IgD-negative memory B cell (primary cell): Measurements from ENCODE around the gene RBM38. TPM values are rescaled to one million over a fixed set of nuclear protein-coding genes. Genes with fewer than 3 reads are reported as not detected.

ENCODE experiments used
- H3K27ac Mint-ChIP-seq, 3 donors: one replicate each; pipeline ENCODE4 v1.8.0; 2020 to 2022; ENCODE audit warnings: mild to moderate bottlenecking in 3 of 3, mixed read lengths in 3 of 3, moderate library complexity in 1 of 3
- H3K27me3 Mint-ChIP-seq: one replicate; pipeline ENCODE4 v1.8.0; 2021; ENCODE audit warnings: mixed read lengths
- H3K36me3 Mint-ChIP-seq: one replicate; pipeline ENCODE4 v1.8.0; 2020; ENCODE audit warnings: mild to moderate bottlenecking, mixed read lengths
- H3K4me1 Mint-ChIP-seq, 3 donors: one replicate each; pipeline ENCODE4 v1.8.0; 2020 to 2022; ENCODE audit warnings: mixed read lengths in 3 of 3, mild to moderate bottlenecking in 1 of 3
- H3K4me3 Mint-ChIP-seq, 4 donors: one replicate each; pipeline ENCODE4 v1.8.0; 2020 to 2022; ENCODE audit warnings: mild to moderate bottlenecking in 4 of 4, mixed read lengths in 4 of 4, moderate library complexity in 3 of 4
- H3K9me3 Mint-ChIP-seq, 3 donors: one replicate each; pipeline ENCODE4 v1.8.0; 2020 to 2021; ENCODE audit warnings: mixed read lengths in 3 of 3, mild to moderate bottlenecking in 1 of 3
- polyA plus RNA-seq: library from polyadenylated mRNA; unstranded; fragments of 300-500 nt; fragmentation: Illumina TruSeq; gene quantifications from one replicate; pipeline ENCODE4 v1.2.3, GENCODE V29; 2021

The RBM38 gene
- polyA plus RNA-seq, 1 donor from 2014 or later: 39.2 TPM

DNA sequence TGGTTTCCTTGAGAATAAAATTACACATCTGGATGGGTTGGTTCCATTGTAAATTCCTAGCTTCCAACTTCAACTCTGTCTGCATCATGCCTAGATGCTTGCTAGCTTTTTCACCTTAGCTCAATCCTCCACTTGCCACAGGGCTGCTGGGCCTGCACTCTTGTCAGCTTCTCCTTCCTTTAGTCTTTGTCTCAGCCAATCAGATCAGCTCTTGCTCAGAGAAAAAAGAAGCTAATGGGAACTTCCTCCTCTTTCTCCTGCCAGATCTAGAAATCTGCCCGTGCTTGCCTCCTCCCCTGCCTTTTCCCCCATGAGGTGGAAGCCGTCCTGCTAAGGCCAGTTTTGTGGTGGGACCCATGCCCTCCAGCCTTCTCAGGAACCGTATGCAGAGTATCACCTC, 21.6 kb upstream of the RBM38 start:
- Mint-ChIP-seq H3K9me3 (no peaks in the 10 kb centered on the region), H3K27ac (peak overlapping the region in 1 of 3 donors; percentile 85), H3K4me1 (peaks cover 6 to 11% (median 6%) of the 10 kb centered on the region in 3 donors), H3K27me3 (no peaks in the 10 kb centered on the region), H3K36me3 (peaks cover 3% of the 10 kb centered on the region), H3K4me3 (no peak overlapping the region)

DNA sequence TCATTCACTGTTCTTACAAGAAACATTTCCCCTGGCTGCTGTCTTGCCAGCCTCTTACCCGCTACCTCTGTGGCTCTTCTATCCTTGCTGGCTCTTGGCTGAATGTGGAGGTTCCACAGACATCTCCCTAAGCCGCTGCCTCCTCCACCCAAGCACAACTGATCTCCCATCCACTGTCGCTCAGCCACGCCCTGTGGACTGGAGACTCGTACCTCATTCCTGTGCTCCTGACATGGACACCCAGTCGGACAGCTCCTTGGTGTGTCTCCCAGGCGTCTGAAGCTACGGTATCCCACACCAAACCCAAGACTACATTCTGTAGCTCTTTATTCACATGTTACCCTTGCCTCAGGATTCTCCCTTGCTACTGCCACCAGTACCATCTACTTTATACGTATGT, 20.9 kb upstream of the RBM38 start:
- no peaks in the 10 kb centered on the region for H3K9me3 Mint-ChIP-seq
- peaks cover 3% of the 10 kb centered on the region for H3K36me3 Mint-ChIP-seq
- peak overlapping the region in 1 of 3 donors; percentile 85 for H3K27ac Mint-ChIP-seq

GRCh38 chr20:57371363-57371762, 19.8 kb upstream of the RBM38 start:
- no peaks in the 10 kb centered on the region for H3K27me3 Mint-ChIP-seq
- H3K4me3 Mint-ChIP-seq: no peak overlapping the region
- no peaks in the 10 kb centered on the region for H3K9me3 Mint-ChIP-seq
- peaks cover 9 to 12% (median 9%) of the 10 kb centered on the region in 3 donors for H3K4me1 Mint-ChIP-seq
- no peak overlapping the region for H3K27ac Mint-ChIP-seq
- H3K36me3 Mint-ChIP-seq: peaks cover 3% of the 10 kb centered on the region

More for the DNA sequence above, 20.9 kb upstream of the RBM38 start:
- peaks cover 8 to 11% (median 9%) of the 10 kb centered on the region in 3 donors for H3K4me1 Mint-ChIP-seq
- H3K4me3 Mint-ChIP-seq: no peak overlapping the region
- H3K27me3 Mint-ChIP-seq: no peaks in the 10 kb centered on the region

- no peak overlapping the region for H3K27ac Mint-ChIP-seq
- peaks cover 3% of the 10 kb centered on the region for H3K36me3 Mint-ChIP-seq
- no peak overlapping the region for H3K4me3 Mint-ChIP-seq
- H3K4me1 Mint-ChIP-seq: peaks cover 9 to 12% (median 9%) of the 10 kb centered on the region in 3 donors
- H3K27me3 Mint-ChIP-seq: no peaks in the 10 kb centered on the region
- H3K9me3 Mint-ChIP-seq: no peaks in the 10 kb centered on the region
Measured at GRCh38 chr20:57372157-57372556, 19.0 kb upstream of the RBM38 start.

GRCh38 chr20:57372581-57373350, 18.4 kb upstream of the RBM38 start:
- Mint-ChIP-seq H3K27me3 (no peaks in the 10 kb centered on the region), H3K4me1 (peaks cover 9 to 12% (median 9%) of the 10 kb centered on the region in 3 donors), H3K27ac (no peak overlapping the region), H3K4me3 (no peak overlapping the region), H3K9me3 (no peaks in the 10 kb centered on the region), H3K36me3 (peaks cover 7% of the 10 kb centered on the region)

DNA sequence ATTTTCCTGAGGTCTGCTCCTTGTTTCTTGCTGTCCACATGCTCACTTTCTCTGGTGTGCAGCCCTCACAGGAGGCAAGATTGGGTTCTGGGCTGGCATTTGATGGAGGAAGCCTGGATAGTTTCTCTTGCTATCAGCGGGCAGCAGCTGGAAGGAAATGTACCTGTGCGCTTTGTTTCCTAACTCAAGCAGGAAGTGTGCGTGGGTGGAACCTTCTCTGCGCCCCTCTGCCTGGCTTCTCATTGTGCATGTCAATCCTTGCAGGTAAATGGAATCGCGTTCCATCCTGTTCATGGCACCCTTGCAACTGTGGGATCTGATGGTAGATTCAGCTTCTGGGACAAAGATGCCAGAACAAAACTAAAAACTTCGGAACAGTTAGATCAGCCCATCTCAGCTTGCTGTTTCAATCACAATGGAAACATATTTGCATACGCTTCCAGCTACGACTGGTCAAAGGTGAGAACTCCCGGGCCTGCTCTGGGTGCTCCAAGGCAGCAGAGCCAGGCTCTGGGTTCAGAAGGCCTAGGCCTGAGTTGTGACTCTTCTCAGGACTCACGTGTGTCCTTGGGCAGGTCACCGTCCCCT, 16.8 kb upstream of the RBM38 start:
- Mint-ChIP-seq H3K36me3 (peaks cover 10% of the 10 kb centered on the region), H3K4me3 (no peak overlapping the region), H3K27me3 (no peaks in the 10 kb centered on the region), H3K9me3 (no peaks in the 10 kb centered on the region), H3K4me1 (peaks cover 9 to 12% (median 9%) of the 10 kb centered on the region in 3 donors), H3K27ac (peak overlapping the region in 1 of 3 donors; percentile 45)

GRCh38 chr20:57374931-57375651, 16.1 kb upstream of the RBM38 start:
- Mint-ChIP-seq H3K9me3 (no peaks in the 10 kb centered on the region), H3K4me1 (peaks cover 9 to 12% (median 9%) of the 10 kb centered on the region in 3 donors), H3K27ac (peak overlapping the region in 1 of 3 donors; percentile 63), H3K36me3 (peaks cover 8% of the 10 kb centered on the region), H3K27me3 (no peaks in the 10 kb centered on the region), H3K4me3 (no peak overlapping the region)

- Mint-ChIP-seq H3K4me3 (no peak overlapping the region), H3K4me1 (peaks cover 9 to 12% (median 9%) of the 10 kb centered on the region in 3 donors), H3K27me3 (no peaks in the 10 kb centered on the region), H3K27ac (peak overlapping the region in 1 of 3 donors; percentile 63), H3K9me3 (no peaks in the 10 kb centered on the region), H3K36me3 (peaks cover 8% of the 10 kb centered on the region)
Measured at GRCh38 chr20:57375652-57376230, 15.5 kb upstream of the RBM38 start.

DNA sequence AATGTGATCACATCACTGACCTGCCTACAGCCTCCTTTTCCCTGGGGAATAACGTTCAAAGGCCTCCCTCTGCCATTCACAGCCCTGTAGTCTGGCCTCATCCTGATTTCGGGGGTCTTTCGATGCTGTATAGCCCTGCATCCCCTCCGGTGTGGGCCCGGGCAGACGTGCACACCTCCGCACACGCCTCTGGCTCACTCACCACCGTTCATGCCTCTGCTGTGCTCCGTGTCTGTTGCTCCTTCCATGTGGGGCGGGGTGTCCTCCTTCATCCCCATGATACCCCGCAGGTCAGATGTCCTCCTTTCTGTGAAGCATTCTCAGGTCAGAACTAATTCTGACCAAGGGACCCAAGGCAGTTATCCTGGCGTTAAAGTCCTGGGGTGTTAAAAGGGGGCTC, 13.8 kb upstream of the RBM38 start:
- H3K27me3 Mint-ChIP-seq: no peaks in the 10 kb centered on the region
- H3K4me3 Mint-ChIP-seq: no peak overlapping the region
- H3K4me1 Mint-ChIP-seq: peaks cover 14% of the 10 kb centered on the region in 3 donors
- no peaks in the 10 kb centered on the region for H3K9me3 Mint-ChIP-seq
- no peak overlapping the region for H3K27ac Mint-ChIP-seq
- H3K36me3 Mint-ChIP-seq: peaks cover 8% of the 10 kb centered on the region

GRCh38 chr20:57378107-57378506, 13.1 kb upstream of the RBM38 start:
- Mint-ChIP-seq H3K4me1 (peaks cover 14 to 18% (median 14%) of the 10 kb centered on the region in 3 donors), H3K27me3 (no peaks in the 10 kb centered on the region), H3K36me3 (peaks cover 8% of the 10 kb centered on the region), H3K27ac (peak overlapping the region in 1 of 3 donors; percentile 27), H3K4me3 (no peak overlapping the region), H3K9me3 (no peaks in the 10 kb centered on the region)

DNA sequence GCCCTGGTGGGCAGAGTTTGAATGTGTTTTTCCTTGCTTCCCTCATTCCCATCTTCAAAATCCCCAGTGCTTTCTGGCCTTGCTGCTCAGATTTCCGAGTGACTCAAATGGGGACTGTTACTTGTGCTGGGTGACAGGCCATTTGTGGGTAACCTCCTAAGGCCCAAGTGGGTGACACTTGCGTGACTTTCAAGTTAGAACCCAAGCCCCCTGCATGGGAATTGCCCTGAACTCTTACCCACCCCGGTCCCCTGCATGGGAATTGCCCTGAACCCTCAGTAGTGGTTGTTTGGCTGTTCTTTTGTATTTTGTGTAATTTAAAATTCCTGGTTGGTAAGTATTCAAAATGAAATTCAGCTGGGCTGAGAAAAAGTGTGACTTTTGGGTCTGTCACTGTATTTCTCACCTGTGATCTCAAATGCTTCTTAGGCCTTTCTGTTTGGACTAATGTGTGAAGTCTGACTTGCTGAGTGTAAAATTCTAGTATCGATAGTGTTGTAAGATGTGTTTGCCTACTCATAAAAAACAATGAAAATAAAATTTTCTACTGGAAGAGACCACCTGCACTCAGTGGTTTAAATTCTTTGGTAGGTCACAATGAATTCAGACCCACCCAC, 12.4 kb upstream of the RBM38 start:
- H3K27me3 Mint-ChIP-seq: no peaks in the 10 kb centered on the region
- H3K27ac Mint-ChIP-seq: no peak overlapping the region
- H3K4me3 Mint-ChIP-seq: no peak overlapping the region
- H3K4me1 Mint-ChIP-seq: peaks cover 13 to 14% (median 14%) of the 10 kb centered on the region in 3 donors
- H3K9me3 Mint-ChIP-seq: no peaks in the 10 kb centered on the region
- H3K36me3 Mint-ChIP-seq: peaks cover 8% of the 10 kb centered on the region

DNA sequence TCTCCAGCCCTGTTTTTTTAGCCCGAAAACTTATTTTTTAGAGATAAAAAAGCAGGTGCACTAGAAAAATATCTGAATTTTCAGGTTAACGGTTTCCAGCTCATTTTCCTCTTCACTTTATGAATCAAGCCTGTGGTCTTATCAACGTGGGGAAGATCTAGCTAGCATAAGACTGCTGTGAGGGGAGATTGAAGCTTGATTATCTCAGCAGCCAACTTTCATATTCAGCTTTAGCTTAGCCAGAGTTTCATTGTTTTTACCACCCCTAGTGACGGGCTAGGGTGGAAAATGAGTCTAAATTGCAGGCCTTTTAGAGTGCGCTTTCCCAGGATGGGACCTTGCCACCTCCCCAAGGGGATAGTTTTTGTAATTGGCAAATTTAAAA, 11.9 kb upstream of the RBM38 start:
- no peak overlapping the region for H3K4me3 Mint-ChIP-seq
- H3K9me3 Mint-ChIP-seq: no peaks in the 10 kb centered on the region
- H3K27me3 Mint-ChIP-seq: no peaks in the 10 kb centered on the region
- H3K27ac Mint-ChIP-seq: peak overlapping the region in 1 of 3 donors; percentile 64
- peaks cover 10 to 12% (median 11%) of the 10 kb centered on the region in 3 donors for H3K4me1 Mint-ChIP-seq
- H3K36me3 Mint-ChIP-seq: peaks cover 10% of the 10 kb centered on the region

DNA sequence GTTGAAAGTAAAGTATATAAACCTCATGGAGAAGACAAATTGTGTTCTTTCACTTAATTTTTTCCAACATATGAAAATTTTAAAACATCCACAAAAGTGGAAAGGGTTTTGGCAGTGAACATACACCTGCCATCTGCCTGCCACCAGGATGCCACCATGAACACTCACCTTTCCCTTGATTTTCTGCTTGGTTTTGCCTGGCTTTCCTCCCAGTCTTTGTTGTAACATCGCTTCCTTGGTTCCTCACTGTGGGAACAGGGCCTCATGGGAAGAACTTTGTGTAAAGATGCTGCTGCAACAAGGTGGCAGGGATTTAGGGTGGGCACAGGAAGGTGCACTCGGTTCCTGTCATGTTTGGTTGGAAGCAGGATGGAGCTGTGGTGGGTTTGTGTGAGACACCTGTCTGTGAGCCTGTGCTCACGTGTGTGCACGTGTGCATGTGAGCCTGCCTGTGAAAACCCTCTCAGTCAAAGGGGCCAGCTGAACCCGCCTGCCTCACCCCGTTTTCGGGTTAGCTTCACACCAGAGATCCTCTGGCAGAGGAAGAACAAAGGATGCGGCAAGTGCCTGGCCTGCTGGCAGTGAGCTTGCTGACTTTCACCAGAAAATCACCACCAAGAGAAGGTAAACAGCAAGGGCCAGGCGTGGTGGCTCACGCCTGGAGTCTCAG, 11.0 kb upstream of the RBM38 start:
- Mint-ChIP-seq H3K27ac (no peak overlapping the region), H3K36me3 (peaks cover 10% of the 10 kb centered on the region)

More for the DNA sequence above, 11.0 kb upstream of the RBM38 start:
- H3K4me3 Mint-ChIP-seq: no peak overlapping the region
- peaks cover 5 to 7% (median 6%) of the 10 kb centered on the region in 3 donors for H3K4me1 Mint-ChIP-seq
- no peaks in the 10 kb centered on the region for H3K9me3 Mint-ChIP-seq
- no peaks in the 10 kb centered on the region for H3K27me3 Mint-ChIP-seq
